Activated CD8-positive, alpha-beta memory T cell treated with anti-CD3 and anti-CD28 coated beads for 36 hours (primary cell): ENCODE results near the gene RTN4. TPM values are rescaled to one million over a fixed set of nuclear protein-coding genes. Genes with fewer than 3 reads are reported as not detected.

Experiments
- total RNA-seq, 2 experiments: library from RNA; stranded (reverse); gene quantifications; one replicate each; pipeline ENCODE4 v1.2.3, GENCODE V29; 2021

The RTN4 gene
- total RNA-seq, 2 experiments from 2014 or later, result 104 to 107 TPM

Other genes with a start within 250 kb of the RTN4 start
- gene CLHC1, start 181.8 kb upstream of the RTN4 start, total RNA-seq, result 1 to 10 TPM; 8.6 TPM
- 1,000 to 10,000 TPM; 1,085 to 1,130 TPM for gene RPS27A, start 182.2 kb upstream of the RTN4 start, total RNA-seq
- gene MTIF2, start 218.8 kb upstream of the RTN4 start, total RNA-seq, result 10 to 100 TPM; 57.4 to 57.5 TPM